Measurements from ENCODE around the gene TPSG1.

TPSG1 gene

DNA sequence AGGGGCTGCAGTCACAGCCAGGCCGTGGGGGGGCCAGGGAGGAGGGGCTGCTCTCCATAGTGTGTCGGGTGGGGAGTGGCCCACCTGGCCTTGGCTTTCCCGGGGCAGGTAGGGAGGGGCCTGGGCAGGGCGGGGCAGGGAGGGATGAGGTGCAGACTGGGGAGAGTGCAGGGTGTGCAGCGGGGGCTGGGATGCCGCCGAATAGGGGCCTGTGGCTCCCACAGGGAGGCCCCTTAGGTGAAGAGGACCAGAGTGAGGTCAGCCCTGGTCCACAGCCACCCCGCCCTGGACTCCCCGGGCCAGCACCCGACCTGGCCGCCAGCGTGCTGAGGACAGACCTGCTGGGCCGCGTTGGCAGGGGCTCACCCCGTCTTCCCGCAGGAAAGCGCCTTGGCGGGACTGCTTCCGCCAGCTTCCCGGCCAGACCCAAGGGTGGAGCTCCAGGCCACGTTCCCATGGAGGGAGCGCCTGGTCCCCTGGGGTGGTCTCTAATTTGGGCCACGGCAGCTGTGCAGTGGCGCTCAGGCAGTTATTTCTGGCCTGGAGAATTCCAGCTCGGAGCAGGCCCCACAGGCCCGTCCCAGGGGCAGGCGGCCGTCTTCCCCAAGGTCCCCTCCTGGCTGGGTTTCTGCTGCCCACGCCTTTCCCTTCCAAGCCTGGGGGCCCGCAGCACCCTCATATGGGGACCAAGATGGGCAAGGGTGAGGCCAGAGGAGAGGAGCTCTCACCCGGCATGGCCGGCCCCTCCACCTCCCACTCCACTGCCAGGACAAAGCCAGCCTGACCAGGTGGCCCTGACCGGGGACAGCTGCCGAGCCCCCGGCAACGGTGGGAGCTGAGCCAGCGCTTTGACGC, 44.3 kb downstream of the TPSG1 start:
- TF ChIP-seq, protein P1, sequence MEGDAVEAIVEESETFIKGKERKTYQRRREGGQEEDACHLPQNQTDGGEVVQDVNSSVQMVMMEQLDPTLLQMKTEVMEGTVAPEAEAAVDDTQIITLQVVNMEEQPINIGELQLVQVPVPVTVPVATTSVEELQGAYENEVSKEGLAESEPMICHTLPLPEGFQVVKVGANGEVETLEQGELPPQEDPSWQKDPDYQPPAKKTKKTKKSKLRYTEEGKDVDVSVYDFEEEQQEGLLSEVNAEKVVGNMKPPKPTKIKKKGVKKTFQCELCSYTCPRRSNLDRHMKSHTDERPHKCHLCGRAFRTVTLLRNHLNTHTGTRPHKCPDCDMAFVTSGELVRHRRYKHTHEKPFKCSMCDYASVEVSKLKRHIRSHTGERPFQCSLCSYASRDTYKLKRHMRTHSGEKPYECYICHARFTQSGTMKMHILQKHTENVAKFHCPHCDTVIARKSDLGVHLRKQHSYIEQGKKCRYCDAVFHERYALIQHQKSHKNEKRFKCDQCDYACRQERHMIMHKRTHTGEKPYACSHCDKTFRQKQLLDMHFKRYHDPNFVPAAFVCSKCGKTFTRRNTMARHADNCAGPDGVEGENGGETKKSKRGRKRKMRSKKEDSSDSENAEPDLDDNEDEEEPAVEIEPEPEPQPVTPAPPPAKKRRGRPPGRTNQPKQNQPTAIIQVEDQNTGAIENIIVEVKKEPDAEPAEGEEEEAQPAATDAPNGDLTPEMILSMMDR (IDR thresholded peaks at IDR 0.05; ENCODE audit: unreplicated experiment in 3 of 3), result no peak
- H3K27me3 Mint-ChIP-seq (ENCODE audit: low read depth), result no peaks in the 10 kb centered on the region
- H3K9me3 Mint-ChIP-seq, result no peaks in the 10 kb centered on the region
- H3K27ac Mint-ChIP-seq, result peak overlapping the region in 1 of 3 experiments; percentile 93
- H3K4me3 Mint-ChIP-seq, result no peak overlapping the region
- H3K4me1 Mint-ChIP-seq, result peaks cover 16% of the 10 kb centered on the region
- no peaks in the 10 kb centered on the region for H3K36me3 Mint-ChIP-seq (ENCODE audit: low read depth)

DNA sequence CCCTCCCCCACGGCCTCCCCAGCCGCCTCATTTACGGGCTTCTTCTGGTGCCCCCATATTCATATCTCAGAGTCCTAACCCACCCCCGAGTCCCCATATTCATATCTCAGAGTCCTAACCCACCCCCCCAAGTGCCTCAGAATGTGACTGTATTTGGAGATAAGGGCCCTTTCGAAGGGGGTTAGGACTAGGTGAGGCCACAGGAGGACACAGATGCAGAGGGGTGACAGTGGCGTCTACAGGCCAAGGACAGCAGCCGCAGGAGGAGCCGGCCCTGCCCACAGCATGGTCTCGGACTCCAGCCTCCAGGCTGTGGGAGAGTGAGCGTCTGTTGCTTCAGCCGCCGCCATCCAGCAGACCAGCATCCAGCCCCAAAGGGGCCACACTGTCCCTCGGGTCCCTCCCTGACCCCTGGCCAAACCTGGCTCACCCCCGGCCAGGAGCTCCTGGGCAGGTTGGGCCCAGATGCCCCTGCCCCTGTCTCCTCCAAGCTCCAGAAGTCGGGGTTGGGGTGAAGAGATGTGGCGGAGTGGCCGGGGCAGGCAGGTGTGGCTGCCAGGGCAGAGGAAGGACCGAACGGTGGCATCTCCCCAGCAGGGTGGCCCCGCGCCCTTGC, 46.7 kb downstream of the TPSG1 start:
- H3K4me3 Mint-ChIP-seq, result no peak overlapping the region

DNA sequence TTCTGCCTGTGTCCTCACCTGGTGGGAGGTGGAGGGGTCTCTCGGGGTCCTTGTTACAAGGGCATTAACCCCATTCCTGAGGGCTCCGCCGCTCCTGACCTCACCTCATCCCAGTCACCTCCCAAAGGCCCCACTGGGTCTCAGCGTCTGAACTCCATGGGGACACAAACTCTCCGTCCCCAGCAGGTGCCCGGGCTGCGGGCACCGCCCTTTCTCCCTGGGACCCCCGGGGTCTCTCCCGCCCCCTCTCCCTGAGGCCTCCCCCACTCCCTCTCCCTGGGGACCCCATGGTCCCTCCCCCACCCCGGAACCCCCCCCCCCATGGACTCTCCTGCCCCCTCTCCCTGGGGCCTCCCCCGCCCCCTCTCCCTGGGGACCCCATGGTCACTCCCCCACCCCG, 47.3 kb downstream of the TPSG1 start:
- no peak overlapping the region for H3K27ac Mint-ChIP-seq
- no peaks in the 10 kb centered on the region for H3K27me3 Mint-ChIP-seq (ENCODE audit: low read depth)
- no peaks in the 10 kb centered on the region for H3K9me3 Mint-ChIP-seq
- H3K36me3 Mint-ChIP-seq (ENCODE audit: low read depth), result peaks cover 4% of the 10 kb centered on the region
- peaks cover 16% of the 10 kb centered on the region for H3K4me1 Mint-ChIP-seq
- no peak overlapping the region for H3K4me3 Mint-ChIP-seq
- TF ChIP-seq, protein P1 (IDR thresholded peaks at IDR 0.05; ENCODE audit: unreplicated experiment in 3 of 3), result no peak

More for the DNA sequence above, 46.7 kb downstream of the TPSG1 start:
- no peak overlapping the region for H3K27ac Mint-ChIP-seq
- peaks cover 4% of the 10 kb centered on the region for H3K36me3 Mint-ChIP-seq (ENCODE audit: low read depth)
- no peaks in the 10 kb centered on the region for H3K9me3 Mint-ChIP-seq
- H3K27me3 Mint-ChIP-seq (ENCODE audit: low read depth), result no peaks in the 10 kb centered on the region
- H3K4me1 Mint-ChIP-seq, result peaks cover 17% of the 10 kb centered on the region
- TF ChIP-seq, protein P1 (IDR thresholded peaks at IDR 0.05; ENCODE audit: unreplicated experiment in 3 of 3), result no peak

DNA sequence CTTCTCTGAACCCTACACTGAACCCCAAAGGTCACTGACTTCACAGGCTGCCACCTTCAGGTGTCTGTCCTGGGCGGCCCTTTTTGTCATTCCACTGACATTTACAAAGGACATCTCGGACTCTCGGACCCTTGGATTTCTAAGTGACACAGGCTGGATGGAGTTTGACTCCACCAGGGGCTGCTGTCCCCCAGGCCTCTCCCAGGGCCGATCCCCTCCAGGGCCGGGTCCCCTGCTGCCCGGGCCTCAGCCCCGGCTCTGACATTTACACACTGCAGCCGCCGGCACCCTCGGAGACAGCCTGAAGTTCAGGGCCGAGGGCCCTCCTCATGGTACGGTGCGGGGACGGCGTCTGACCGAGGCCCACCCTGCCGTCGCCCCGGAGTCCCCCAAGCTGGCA, 48.0 kb downstream of the TPSG1 start:
- Mint-ChIP-seq H3K27ac (no peak overlapping the region), H3K36me3 (ENCODE audit: low read depth) (peaks cover 4% of the 10 kb centered on the region), H3K27me3 (ENCODE audit: low read depth) (no peaks in the 10 kb centered on the region), H3K9me3 (no peaks in the 10 kb centered on the region), H3K4me1 (peaks cover 16% of the 10 kb centered on the region), H3K4me3 (no peak overlapping the region)
- TF ChIP-seq, protein P1 (IDR thresholded peaks at IDR 0.05; ENCODE audit: unreplicated experiment in 3 of 3), result no peak

DNA sequence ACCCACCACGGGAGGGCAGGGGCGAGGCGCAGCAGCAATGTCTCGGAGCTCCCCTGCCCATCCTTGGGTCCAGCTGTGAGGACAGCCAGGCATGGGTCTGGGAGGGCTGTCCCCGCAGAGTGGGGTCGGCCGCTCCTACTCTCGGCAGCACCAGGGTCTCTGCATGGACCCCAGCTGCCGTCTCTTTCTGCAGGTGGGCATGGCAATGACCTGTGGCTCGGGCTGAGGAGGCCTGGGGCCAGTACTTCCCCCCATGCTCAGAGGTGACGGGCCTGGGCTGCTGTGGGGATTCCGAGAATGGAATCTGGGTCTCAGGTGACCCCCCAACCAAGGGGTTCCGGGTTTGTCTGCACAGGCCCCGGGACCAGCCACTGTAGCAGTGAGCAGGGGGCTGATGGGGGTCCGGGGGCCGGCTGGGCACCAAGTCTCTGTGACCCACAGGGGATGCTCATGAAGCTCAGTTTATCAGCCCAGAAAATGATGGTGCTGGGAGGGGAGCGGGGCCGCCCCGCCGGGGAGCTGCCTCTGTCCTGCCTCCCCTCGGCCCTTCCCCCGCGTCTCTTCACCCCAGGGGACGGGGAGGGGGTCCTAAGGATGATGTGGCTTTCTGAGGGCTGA, 48.7 kb downstream of the TPSG1 start:
- peaks cover 9% of the 10 kb centered on the region for H3K4me1 Mint-ChIP-seq
- H3K4me3 Mint-ChIP-seq, result no peak overlapping the region
- TF ChIP-seq, protein P1 (IDR thresholded peaks at IDR 0.05; ENCODE audit: unreplicated experiment in 3 of 3), result no peak
- no peaks in the 10 kb centered on the region for H3K27me3 Mint-ChIP-seq (ENCODE audit: low read depth)
- H3K36me3 Mint-ChIP-seq (ENCODE audit: low read depth), result peaks cover 4% of the 10 kb centered on the region
- no peaks in the 10 kb centered on the region for H3K9me3 Mint-ChIP-seq
- no peak overlapping the region for H3K27ac Mint-ChIP-seq
